GM19438 (cell line): ENCODE data around the gene SOX6.

Source experiments
- ATAC-seq: cut with Tn5 transposase; IDR thresholded peaks from one replicate; pipeline ENCODE4 v1.9.1; 2021; ENCODE audit warnings: low read depth; ENCODE audit not compliant: unreplicated experiment

Gene SOX6

GRCh38 chr11:15920856-15921629, 435.3 kb downstream of the SOX6 start:
- ATAC-seq, result no peak

GRCh38 chr11:15918674-15919073, 437.7 kb downstream of the SOX6 start:
- ATAC-seq, result no peak

GRCh38 chr11:15918212-15918611, 438.1 kb downstream of the SOX6 start:
- ATAC-seq, result no peak
